HUES64 (cell line): ENCODE data around the gene GOLGA8G. TPM values are rescaled to one million over a fixed set of nuclear protein-coding genes. Genes with fewer than 3 reads are reported as not detected.
"Not testable (repeated sequence)": the region's sequence is repeated elsewhere in the genome, so short reads cannot be mapped to it uniquely, and the experiment has no call there.

Experiments
- H3K27ac ChIP-seq: 2 replicates; pipeline ENCODE4 v1.7.0; 2013; ENCODE audit warnings: low read depth, low read length, inconsistent platforms
- H3K27me3 ChIP-seq: 2 replicates; pipeline ENCODE4 v1.6.1; 2013; ENCODE audit warnings: mild to moderate bottlenecking, low read length; ENCODE audit not compliant: insufficient read depth
- H3K36me3 ChIP-seq: 2 replicates; pipeline ENCODE4 v1.6.1; 2013; ENCODE audit warnings: mild to moderate bottlenecking, low read length; ENCODE audit not compliant: insufficient read depth
- H3K4me1 ChIP-seq: 2 replicates; pipeline ENCODE4 v1.6.1; 2013; ENCODE audit warnings: mild to moderate bottlenecking, low read length, moderate library complexity; ENCODE audit not compliant: insufficient read depth
- H3K4me3 ChIP-seq: 2 replicates; pipeline ENCODE4 v1.5.1; 2013; ENCODE audit warnings: mild to moderate bottlenecking, low read length, moderate library complexity
- H3K9ac ChIP-seq: 2 replicates; pipeline ENCODE4 v1.6.1; 2013; ENCODE audit warnings: mild to moderate bottlenecking, low read depth, low read length
- H3K9me3 ChIP-seq: 2 replicates; pipeline ENCODE4 v1.6.1; 2013; ENCODE audit warnings: low read depth, low read length; ENCODE audit not compliant: insufficient read depth
- WGBS: fragments of 150-250, 120-280 bp; methylation state at CpG from one replicate; pipeline ENCODE4 v1.1.7; 2013; ENCODE audit warnings: missing lambda C conversion rate; 5-methylcytosine and 5-hydroxymethylcytosine counted together
- polyA plus RNA-seq, 2 experiments: library from polyadenylated mRNA; stranded (reverse); fragments of 50-300 nt; gene quantifications; one replicate each; pipeline ENCODE4 v1.2.3, GENCODE V29; 2013

GOLGA8G gene, protein sequence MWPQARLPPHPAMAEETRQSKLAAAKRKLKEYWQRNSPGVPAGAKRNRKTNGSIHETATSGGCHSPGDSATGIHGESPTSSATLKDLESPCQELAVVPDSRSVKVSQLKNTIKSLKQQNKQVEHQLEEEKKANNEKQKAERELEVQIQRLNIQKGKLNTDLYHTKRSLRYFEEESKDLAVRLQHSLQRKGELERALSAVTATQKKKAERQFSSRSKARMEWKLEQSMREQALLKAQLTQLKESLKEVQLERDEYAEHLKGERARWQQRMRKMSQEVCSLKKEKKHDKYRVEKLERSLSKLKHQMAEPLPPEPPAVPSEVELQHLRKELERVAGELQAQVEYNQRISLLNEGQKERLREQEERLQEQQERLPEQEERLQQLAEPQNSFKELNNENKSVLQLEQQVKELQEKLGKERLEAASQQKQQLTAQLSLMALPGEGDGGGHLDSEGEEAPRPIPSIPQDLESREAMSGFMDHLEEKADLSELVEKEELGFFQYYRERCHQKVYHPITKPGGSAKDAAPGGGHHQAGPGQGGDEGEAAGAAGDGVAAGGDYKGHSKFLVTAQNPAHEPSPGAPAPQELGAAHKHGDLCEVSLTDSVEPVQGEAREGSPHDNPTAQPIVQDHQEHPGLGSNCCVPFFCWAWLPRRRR
- polyA plus RNA-seq (2013, experiment 1 of 2): not detected
- polyA plus RNA-seq (2013, experiment 2 of 2): not detected

DNA sequence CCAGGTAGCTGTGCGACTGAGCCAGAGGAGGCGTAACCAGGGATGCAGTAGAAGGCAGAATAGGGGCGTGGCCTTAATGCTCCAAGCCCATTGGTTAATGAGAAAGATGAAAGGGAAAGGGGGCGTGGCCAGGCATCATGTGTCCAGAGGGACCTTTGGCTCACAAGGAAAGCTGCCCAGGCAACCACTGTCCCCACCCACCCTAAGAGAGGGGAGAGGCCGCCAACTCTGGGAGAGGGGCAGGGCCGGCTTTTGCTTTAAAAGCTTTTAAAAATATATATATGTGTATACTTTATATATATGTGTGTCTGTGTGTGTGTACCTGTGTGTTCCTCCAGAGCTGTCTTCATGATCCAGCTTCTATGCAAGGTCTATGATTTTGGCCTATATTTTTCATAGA lies at the start of gene GOLGA8G:
Gene GOLGA8G, minus strand, starts transcription at position 18 of the 400 bp plus-strand sequence. CDS start 62 bp downstream, outside the sequence.
- not testable (repeated sequence) for H3K9me3 ChIP-seq, H3K27me3 ChIP-seq, H3K4me3 ChIP-seq, H3K27ac ChIP-seq, H3K4me1 ChIP-seq, H3K36me3 ChIP-seq, H3K9ac ChIP-seq
- whole genome bisulfite sequencing: 100% methylated on average over 1 of the region's 6 CpGs

DNA sequence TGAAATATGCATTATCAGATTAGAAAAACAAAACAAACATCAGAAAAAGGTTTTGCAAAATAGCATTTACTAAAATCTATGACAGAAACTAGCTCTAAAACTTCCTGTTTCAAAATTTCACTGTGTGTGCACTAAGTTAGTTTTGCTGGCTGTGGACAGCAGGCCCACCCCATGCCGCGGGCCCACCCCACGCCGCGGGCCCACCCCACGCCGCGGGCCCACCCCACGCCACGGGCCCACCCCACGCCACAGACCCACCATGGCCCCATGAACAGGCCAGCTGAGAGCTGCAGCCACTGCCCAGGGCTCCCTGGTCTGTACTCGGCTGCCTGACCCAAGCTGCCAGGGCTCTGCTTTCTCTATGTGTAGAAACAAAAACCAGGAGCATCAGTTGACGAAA lies 40.6 kb upstream of the GOLGA8G start:
- H3K4me1 ChIP-seq, H3K36me3 ChIP-seq, H3K27ac ChIP-seq, H3K9ac ChIP-seq, H3K27me3 ChIP-seq, H3K9me3 ChIP-seq, H3K4me3 ChIP-seq: not testable (repeated sequence)
- WGBS: 87% methylated on average over 6 of the region's 13 CpGs

DNA sequence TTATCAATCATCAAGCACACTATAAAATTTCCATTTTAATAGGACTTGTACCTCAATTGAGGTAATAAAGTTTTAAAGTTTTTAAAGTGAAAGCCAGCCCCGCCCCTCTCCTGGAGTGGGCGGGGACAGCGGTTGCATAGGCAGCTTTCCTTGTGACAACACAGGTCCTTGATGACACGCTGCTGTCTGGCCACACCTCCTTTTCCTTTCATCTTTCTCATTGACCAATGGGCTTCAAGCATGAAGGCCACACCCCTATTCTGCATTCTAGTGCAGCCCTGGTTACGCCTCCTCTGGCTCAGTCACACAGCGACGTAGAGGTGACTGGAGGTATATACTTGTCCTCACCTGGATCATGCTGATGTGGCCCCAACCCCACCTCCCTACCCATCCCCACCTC lies 20.5 kb upstream of the GOLGA8G start, which contains the start of gene GOLGA6L25:
Gene GOLGA6L25, plus strand, starts transcription at position 301 of the 400 bp plus-strand sequence. Its CDS starts 61 bp downstream, at position 362.
- H3K9ac ChIP-seq, H3K36me3 ChIP-seq: not testable (repeated sequence)
- no CpG with 5 or more reads among the region's 7 CpGs for WGBS

DNA sequence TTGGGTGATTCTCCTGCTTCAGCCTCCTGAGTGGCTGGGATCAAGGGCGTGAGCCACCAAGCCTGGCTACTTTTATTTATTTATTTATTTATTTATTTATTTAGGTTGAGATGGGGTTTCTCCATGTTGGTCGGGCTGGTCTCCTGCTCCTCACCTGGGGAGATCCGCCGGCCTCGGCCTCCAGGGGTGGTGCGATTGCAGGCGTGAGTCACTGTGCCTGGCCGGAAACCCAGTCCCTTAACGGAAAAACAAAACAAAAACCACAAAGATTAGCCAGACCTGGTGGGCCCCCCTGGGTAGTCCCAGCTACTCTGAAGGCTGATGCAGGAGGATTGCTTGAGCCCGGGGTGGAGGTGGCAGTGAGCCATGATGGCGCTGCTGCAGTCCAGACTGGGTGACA lies 17.6 kb downstream of the GOLGA8G start:
- H3K4me3 ChIP-seq, H3K9ac ChIP-seq, H3K36me3 ChIP-seq, H3K4me1 ChIP-seq, H3K27me3 ChIP-seq, H3K27ac ChIP-seq, H3K9me3 ChIP-seq: not testable (repeated sequence)
- no CpG with 5 or more reads among the region's 11 CpGs for WGBS

More for the DNA sequence above, 20.5 kb upstream of the GOLGA8G start, which contains the start of gene GOLGA6L25:
- H3K9me3 ChIP-seq, H3K4me3 ChIP-seq, H3K27me3 ChIP-seq, H3K4me1 ChIP-seq, H3K27ac ChIP-seq: not testable (repeated sequence)

DNA sequence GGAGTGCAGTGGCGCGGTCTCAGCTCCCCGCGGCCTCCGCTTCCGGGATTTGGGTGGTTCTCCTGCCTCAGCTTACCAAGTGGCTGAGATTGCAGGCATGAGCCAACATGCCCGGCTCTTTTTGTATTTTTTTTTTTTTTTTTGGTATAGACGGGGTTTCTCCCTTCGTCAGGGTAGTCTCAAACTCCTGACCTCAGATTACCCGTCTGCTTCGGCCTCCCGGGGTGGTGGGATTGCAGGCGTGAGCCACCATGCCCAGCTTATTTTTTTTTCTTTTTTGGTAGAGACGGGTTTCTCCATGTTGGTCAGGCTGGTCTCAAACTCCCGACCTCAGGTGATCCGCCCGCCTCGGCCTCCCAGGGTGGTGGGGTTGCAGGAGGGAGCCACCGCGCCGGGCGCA lies 18.6 kb downstream of the GOLGA8G start:
- not testable (repeated sequence) for H3K9ac ChIP-seq, H3K9me3 ChIP-seq, H3K27me3 ChIP-seq, H3K36me3 ChIP-seq, H3K4me3 ChIP-seq, H3K4me1 ChIP-seq, H3K27ac ChIP-seq
- WGBS: 92% methylated on average over 6 of the region's 22 CpGs

DNA sequence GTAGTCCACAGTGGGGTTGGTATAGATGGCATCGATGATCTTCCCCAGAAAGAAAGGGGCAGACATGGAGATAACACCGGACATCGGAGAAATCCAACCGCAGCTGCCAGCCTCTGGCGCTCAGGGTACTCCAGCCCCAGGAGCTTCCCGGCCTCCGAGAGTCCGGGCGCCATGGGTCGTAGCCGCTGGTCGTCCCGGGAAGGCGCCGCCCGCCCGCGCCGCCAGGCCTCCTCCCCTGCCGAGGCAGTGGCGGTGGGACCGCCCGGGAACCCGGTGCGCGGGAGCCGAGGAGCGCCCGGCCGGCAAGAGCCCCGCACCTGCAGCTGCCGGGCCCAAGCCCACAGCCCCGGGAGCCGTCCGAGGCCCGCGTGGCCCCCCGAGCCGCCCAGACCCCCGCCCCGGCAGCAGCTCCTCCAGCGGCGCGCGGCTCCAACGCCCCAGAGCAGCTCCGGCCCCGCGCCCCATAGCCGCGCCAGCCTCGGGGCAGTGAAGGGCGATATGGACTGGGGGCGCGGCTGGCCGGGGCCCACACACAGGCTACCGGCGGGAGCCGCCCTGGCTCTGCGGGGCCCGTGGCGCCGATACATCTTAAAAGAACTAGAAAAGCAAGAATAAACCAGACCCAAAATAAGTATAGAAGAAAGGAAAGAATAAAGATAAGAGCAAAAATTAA lies 24.4 kb downstream of the GOLGA8G start:
- not testable (repeated sequence) for H3K27ac ChIP-seq, H3K4me1 ChIP-seq, H3K9me3 ChIP-seq, H3K36me3 ChIP-seq, H3K9ac ChIP-seq, H3K27me3 ChIP-seq, H3K4me3 ChIP-seq
- no CpG with 5 or more reads among the region's 63 CpGs for WGBS

DNA sequence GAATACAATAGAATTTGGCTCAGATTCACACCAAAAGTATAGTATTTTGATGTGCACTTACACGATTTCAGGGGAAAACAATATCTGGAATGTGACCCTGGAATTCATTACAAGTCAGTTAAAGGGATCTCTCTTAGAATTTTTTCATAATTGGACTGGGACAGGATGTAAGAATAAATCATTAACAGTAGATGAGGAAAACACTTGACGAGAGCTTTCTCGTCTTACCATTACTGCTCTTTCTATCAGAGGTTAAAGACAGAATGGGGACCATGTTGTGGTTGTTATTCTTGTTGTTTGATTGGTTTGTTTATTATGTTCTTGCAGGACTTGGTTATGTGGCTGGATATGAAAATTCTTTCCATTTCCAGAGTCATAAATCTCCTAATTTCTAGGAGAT lies 51.4 kb downstream of the GOLGA8G start:
- not testable (repeated sequence) for H3K4me3 ChIP-seq, H3K27me3 ChIP-seq
- no CpG with 5 or more reads among the region's 3 CpGs for WGBS

More for the DNA sequence above, 51.4 kb downstream of the GOLGA8G start:
- H3K9ac ChIP-seq, H3K36me3 ChIP-seq, H3K4me1 ChIP-seq, H3K27ac ChIP-seq, H3K9me3 ChIP-seq: not testable (repeated sequence)
